Measurements from ENCODE around the gene UVSSA. TPM values are rescaled to one million over a fixed set of nuclear protein-coding genes. Genes with fewer than 3 reads are reported as not detected.

UVSSA gene
- total and polyA plus RNA-seq, 7 donors: 1.8 to 18.7 (median 8.7) TPM

DNA sequence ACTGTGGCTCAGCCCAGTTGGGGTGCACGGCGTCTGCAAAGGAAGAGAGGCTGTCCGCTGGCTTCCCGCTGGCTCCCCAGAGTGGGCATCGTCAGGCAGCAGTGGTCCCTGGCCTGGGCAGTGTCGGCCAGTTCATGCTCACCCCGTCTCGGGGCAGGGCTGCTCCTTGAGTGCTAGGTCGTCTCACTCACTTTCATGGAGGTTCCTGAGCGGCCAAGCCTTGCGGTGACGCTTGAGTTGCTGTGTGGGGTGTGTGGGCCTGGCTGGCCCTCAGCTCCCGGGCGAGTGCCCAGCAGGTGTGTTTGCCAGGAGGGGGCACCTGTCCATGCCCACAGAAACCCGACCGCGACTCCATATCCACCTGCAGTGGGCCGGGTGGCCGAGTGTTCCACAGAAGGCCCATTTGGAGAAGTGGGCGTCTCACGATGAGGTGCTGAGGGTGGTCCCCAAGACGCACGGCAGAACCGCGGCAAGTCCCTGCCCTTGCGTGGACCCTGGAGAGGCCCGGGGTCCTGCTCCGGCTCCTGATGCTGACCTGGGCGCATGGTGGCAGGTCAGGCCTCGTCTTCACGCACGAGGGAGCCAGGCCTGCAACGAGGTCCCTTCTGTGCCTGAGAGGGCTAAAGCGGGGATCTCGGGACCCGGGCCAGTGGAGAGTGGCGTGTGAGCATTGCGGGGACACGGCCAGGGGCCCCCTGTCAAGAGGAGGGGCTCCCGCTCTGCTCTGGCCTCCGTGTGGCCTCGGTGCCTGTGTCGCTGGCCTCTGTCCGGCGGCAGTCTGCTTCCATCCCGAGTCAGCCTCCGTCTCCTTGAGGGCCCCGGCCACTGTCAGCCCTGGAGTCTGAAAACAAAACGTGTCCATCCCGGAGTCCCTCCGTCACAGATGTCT is 18.5 kb upstream of the UVSSA start:
- DNase-seq: no peak

DNA sequence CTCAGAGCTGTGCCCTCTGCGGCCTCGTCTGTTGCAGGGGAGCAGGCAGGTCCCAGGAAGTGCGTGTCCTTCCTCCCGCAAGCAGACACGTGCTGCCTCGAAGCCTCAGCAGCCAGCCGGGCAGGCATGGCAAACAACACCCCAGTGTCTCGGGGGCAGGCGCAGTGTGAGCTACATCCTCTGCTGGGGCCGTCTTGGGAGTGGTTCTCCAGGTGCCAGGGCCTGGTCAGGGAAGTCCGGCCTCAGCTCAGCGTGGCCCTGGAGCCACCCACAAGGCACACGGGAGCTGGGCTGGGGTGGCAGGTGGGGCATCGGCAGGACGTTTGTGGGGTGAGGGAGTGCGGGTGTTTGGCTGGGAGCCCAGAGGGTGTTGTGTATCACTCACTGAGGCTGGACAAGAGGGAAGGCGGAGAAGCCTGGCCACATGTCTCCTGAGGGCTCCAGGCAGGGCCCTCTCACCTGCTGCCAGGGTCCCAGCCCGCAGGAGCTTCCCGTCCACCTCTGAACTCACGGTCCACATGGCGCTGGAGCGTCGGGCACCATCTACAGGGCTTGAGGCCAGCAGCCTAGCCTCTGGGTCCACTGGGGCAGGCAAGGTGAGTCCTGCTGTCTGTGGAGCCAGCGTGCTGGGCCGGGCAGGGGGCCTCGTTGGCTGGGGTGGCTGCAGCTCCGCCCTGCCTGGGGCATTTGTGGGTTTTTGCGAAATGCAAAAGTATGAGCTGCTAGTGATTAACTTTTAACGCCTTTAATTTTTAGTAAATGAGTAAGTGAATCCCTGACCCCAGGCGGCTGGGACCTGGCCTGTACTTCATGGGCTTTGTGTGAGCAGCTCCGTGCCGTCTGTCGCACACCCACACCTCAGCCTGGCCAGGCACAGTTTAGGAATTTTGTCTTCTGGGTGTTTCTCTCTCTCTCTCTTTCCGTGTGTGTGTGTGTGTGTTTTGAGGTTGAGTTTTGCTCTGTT is 17.3 kb upstream of the UVSSA start:
- Histone ChIP-seq H3K27me3 (no peaks in the 10 kb centered on the region), H3K9me3 (no peaks in the 10 kb centered on the region), H3K4me1 (no peaks in the 10 kb centered on the region), H3K27ac (no peak overlapping the region), H3K4me3 (no peak overlapping the region), H3K36me3 (peaks cover 0 to 82% (median 41%) of the 10 kb centered on the region in 4 donors)
- WGBS, 2 donors: 83 to 88% methylated on average over 34 of the region's 34 CpGs
- TF ChIP-seq EP300 (IDR thresholded peaks at IDR 0.05) (no peak), POLR2A (IDR thresholded peaks at IDR 0.05) (no peak), POLR2AphosphoS5 (IDR thresholded peaks at IDR 0.05) (no peak)
- TF ChIP-seq, protein P1, sequence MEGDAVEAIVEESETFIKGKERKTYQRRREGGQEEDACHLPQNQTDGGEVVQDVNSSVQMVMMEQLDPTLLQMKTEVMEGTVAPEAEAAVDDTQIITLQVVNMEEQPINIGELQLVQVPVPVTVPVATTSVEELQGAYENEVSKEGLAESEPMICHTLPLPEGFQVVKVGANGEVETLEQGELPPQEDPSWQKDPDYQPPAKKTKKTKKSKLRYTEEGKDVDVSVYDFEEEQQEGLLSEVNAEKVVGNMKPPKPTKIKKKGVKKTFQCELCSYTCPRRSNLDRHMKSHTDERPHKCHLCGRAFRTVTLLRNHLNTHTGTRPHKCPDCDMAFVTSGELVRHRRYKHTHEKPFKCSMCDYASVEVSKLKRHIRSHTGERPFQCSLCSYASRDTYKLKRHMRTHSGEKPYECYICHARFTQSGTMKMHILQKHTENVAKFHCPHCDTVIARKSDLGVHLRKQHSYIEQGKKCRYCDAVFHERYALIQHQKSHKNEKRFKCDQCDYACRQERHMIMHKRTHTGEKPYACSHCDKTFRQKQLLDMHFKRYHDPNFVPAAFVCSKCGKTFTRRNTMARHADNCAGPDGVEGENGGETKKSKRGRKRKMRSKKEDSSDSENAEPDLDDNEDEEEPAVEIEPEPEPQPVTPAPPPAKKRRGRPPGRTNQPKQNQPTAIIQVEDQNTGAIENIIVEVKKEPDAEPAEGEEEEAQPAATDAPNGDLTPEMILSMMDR (IDR thresholded peaks at IDR 0.05): no peak
- DNase-seq: no peak
- intact Hi-C loops (cut with DNase I): no loop called here

More for the DNA sequence above, 18.5 kb upstream of the UVSSA start:
- Histone ChIP-seq H3K4me1 (no peaks in the 10 kb centered on the region), H3K36me3 (peaks cover 0 to 79% (median 36%) of the 10 kb centered on the region in 4 donors), H3K4me3 (no peak overlapping the region), H3K27me3 (no peaks in the 10 kb centered on the region), H3K9me3 (no peaks in the 10 kb centered on the region), H3K27ac (no peak overlapping the region)
- 96% methylated on average over 51 of the region's 51 CpGs for WGBS, 2 donors
- intact Hi-C loops (cut with DNase I): no loop called here
- TF ChIP-seq POLR2AphosphoS5 (IDR thresholded peaks at IDR 0.05) (no peak), EP300 (IDR thresholded peaks at IDR 0.05) (no peak), POLR2A (IDR thresholded peaks at IDR 0.05) (no peak)
- TF ChIP-seq, protein P1 (IDR thresholded peaks at IDR 0.05): no peak

DNA sequence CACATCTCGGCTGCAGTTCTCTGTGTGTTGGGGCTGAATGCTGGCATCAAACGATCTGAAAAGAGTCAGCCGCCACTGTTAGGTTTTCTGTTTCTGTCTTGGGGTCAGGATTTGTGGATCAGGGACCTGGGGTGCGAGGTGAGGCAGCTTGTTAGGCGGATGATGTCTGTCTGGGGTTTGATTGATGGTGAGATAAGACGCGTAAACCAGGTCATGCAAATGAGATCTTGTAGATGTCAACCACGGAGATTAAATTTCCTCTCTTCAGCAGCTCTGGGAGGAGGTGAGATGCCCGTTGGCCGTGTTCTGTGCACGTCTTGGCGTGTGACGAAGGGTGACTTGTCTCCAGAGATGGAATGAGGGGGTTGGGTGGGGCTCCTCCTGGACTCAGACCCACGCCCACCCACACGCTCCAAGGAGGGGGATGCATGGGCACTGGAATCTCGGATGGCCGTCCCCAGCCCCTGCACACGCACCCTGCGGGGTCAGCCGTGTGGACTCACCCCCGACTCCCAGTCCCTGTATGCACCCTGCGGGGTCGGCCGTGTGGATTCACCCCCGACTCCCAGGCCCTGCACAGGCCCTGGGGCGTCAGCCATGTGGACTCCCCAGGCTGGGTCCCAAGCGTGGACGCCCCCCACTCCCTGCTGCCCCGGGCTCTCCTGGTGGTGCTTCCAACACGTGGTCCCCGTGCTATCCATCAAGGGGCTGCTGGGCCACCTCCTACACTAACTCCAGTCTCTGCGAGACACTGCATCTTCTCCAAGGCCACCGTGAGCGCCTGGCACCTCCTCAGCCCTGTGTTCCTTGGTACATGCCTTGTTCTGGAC is 16.0 kb upstream of the UVSSA start:
- intact Hi-C loops (cut with DNase I): no loop called here
- H3K36me3 ChIP-seq: peaks cover 0 to 75% (median 38%) of the 10 kb centered on the region in 4 donors

More for the DNA sequence above, 16.0 kb upstream of the UVSSA start:
- Histone ChIP-seq H3K9me3 (no peaks in the 10 kb centered on the region), H3K27me3 (no peaks in the 10 kb centered on the region), H3K4me3 (no peak overlapping the region), H3K4me1 (no peaks in the 10 kb centered on the region), H3K27ac (no peak overlapping the region)
- TF ChIP-seq EP300 (IDR thresholded peaks at IDR 0.05) (no peak), POLR2A (IDR thresholded peaks at IDR 0.05) (no peak), POLR2AphosphoS5 (IDR thresholded peaks at IDR 0.05) (no peak)
- TF ChIP-seq, protein P1 (IDR thresholded peaks at IDR 0.05): no peak
- DNase-seq: no peak
- WGBS, 2 donors: 83 to 89% methylated on average over 34 of the region's 34 CpGs

All from sigmoid colon (tissue), 7 donors.